HEK293 (cell line): Measurements from ENCODE around the gene PKNOX2.

ENCODE experiments used
- CTCF ChIA-PET: fragments of 350-600 bp; formaldehyde crosslinking; extraction: SDS; loops from one replicate; lab custom pipeline; 2021; ENCODE audit warnings: antibody characterized with exemption; lab: Yijun Ruan, JAX
- POLR2A ChIA-PET: fragments of 300-600 bp; formaldehyde crosslinking; extraction: SDS; loops from one replicate; lab custom pipeline; 2020; ENCODE audit warnings: antibody characterized with exemption, inconsistent platforms; lab: Yijun Ruan, JAX
- H3K27ac ChIP-seq: fragments of 200-500 bp; sonication (Bioruptor generic); 2 replicates; pipeline ENCODE4 v1.5.1; 2014; ENCODE audit warnings: low read depth, low read length, control low read depth, inconsistent platforms; ENCODE audit errors: extremely low read depth
- H3K36me3 ChIP-seq, 2 experiments: fragments of 200-500 bp in 1 of 2; sonication (Bioruptor generic) in 1 of 2; 1 replicate in 1 of 2; 2 replicates in 1 of 2; pipeline ENCODE4 v1.5.1; 2014 to 2017; ENCODE audit warnings: inconsistent platforms in 2 of 2, low read length in 2 of 2; ENCODE audit not compliant: control insufficient read depth in 2 of 2, insufficient read depth in 1 of 2
- H3K4me1 ChIP-seq: fragments of 200-500 bp; sonication (Bioruptor generic); 2 replicates; pipeline ENCODE4 v1.5.1; 2014; ENCODE audit warnings: mild to moderate bottlenecking, low read length, inconsistent platforms; ENCODE audit not compliant: control insufficient read depth, insufficient read depth
- H3K4me3 ChIP-seq: 2 replicates; pipeline ENCODE4 v1.5.1; 2011; ENCODE audit warnings: low read depth, mild to moderate bottlenecking, control low read depth, low read length, moderate library complexity
- H3K9me3 ChIP-seq: fragments of 200-500 bp; sonication (Bioruptor generic); 2 replicates; pipeline ENCODE4 v1.5.1; 2014; ENCODE audit warnings: low read depth, low read length, inconsistent platforms; ENCODE audit not compliant: control insufficient read depth, insufficient read depth
- ATF2 ChIP-seq: fragments of 450-650 bp; formaldehyde crosslinking; IDR thresholded peaks from 2 replicates; pipeline ENCODE4 v1.5.1; 2016; ENCODE audit warnings: missing biosample characterization, missing genetic modification characterization, low read depth
- FEZF1 ChIP-seq: fragments of 450-650 bp; formaldehyde crosslinking; IDR thresholded peaks from 2 replicates; pipeline ENCODE4 v1.5.1; 2016; ENCODE audit warnings: missing biosample characterization, missing genetic modification characterization
- GFI1B ChIP-seq: fragments of 450-650 bp; formaldehyde crosslinking; IDR thresholded peaks from 2 replicates; pipeline ENCODE4 v1.5.1; 2016; ENCODE audit warnings: missing biosample characterization, missing genetic modification characterization
- PRDM1 ChIP-seq: fragments of 450-650 bp; formaldehyde crosslinking; IDR thresholded peaks from 2 replicates; pipeline ENCODE4; 2016; ENCODE audit warnings: missing biosample characterization, missing genetic modification characterization
- SCRT2 ChIP-seq: fragments of 450-650 bp; formaldehyde crosslinking; IDR thresholded peaks from 2 replicates; pipeline ENCODE4 v1.5.1; 2016; ENCODE audit warnings: missing biosample characterization, missing genetic modification characterization
- ZBTB17 ChIP-seq: fragments of 450-650 bp; formaldehyde crosslinking; IDR thresholded peaks from 2 replicates; pipeline ENCODE4 v1.5.1; 2016; ENCODE audit warnings: missing biosample characterization, missing genetic modification characterization
- ZBTB8A ChIP-seq: fragments of 450-650 bp; formaldehyde crosslinking; IDR thresholded peaks from 2 replicates; pipeline ENCODE4 v1.5.1; 2016; ENCODE audit warnings: missing biosample characterization, missing genetic modification characterization
- ZNF138 ChIP-seq: fragments of 450-650 bp; formaldehyde crosslinking; IDR thresholded peaks from 2 replicates; pipeline ENCODE4 v1.5.1; 2016; ENCODE audit warnings: missing biosample characterization, missing genetic modification characterization, borderline replicate concordance
- ZNF146 ChIP-seq: fragments of 450-650 bp; formaldehyde crosslinking; IDR thresholded peaks from 2 replicates; pipeline ENCODE4 v1.5.1; 2016; ENCODE audit warnings: missing biosample characterization, missing genetic modification characterization
- ZNF174 ChIP-seq: fragments of 450-650 bp; formaldehyde crosslinking; IDR thresholded peaks from 2 replicates; pipeline ENCODE4 v1.5.0; 2017; ENCODE audit warnings: missing biosample characterization, mild to moderate bottlenecking, missing genetic modification characterization
- ZNF391 ChIP-seq: fragments of 450-650 bp; formaldehyde crosslinking; IDR thresholded peaks from 2 replicates; pipeline ENCODE4 v1.5.1; 2016; ENCODE audit warnings: low read depth, missing biosample characterization, missing genetic modification characterization, borderline replicate concordance
- ZNF777 ChIP-seq: fragments of 450-650 bp; formaldehyde crosslinking; IDR thresholded peaks from 2 replicates; pipeline ENCODE4 v1.5.1; 2017; ENCODE audit warnings: missing biosample characterization, missing genetic modification characterization, borderline replicate concordance
- ZNF791 ChIP-seq: fragments of 450-650 bp; formaldehyde crosslinking; IDR thresholded peaks from 2 replicates; pipeline ENCODE4 v1.5.1; 2016; ENCODE audit warnings: missing biosample characterization, missing genetic modification characterization
- ZSCAN30 ChIP-seq: fragments of 450-650 bp; IDR thresholded peaks from 2 replicates; pipeline ENCODE4 v1.5.1; 2018; ENCODE audit warnings: missing biosample characterization, mild to moderate bottlenecking, missing genetic modification characterization, moderate library complexity
- ZSCAN4 ChIP-seq: fragments of 450-650 bp; formaldehyde crosslinking; IDR thresholded peaks from 2 replicates; pipeline ENCODE4 v1.5.1; 2017; ENCODE audit warnings: missing biosample characterization, missing genetic modification characterization
- TF ChIP-seq, protein P1 (sequence below): fragments of 450-650 bp; formaldehyde crosslinking; IDR thresholded peaks from 2 replicates; pipeline ENCODE4 v1.5.1; 2017; ENCODE audit warnings: missing biosample characterization, missing genetic modification characterization

The PKNOX2 gene

DNA sequence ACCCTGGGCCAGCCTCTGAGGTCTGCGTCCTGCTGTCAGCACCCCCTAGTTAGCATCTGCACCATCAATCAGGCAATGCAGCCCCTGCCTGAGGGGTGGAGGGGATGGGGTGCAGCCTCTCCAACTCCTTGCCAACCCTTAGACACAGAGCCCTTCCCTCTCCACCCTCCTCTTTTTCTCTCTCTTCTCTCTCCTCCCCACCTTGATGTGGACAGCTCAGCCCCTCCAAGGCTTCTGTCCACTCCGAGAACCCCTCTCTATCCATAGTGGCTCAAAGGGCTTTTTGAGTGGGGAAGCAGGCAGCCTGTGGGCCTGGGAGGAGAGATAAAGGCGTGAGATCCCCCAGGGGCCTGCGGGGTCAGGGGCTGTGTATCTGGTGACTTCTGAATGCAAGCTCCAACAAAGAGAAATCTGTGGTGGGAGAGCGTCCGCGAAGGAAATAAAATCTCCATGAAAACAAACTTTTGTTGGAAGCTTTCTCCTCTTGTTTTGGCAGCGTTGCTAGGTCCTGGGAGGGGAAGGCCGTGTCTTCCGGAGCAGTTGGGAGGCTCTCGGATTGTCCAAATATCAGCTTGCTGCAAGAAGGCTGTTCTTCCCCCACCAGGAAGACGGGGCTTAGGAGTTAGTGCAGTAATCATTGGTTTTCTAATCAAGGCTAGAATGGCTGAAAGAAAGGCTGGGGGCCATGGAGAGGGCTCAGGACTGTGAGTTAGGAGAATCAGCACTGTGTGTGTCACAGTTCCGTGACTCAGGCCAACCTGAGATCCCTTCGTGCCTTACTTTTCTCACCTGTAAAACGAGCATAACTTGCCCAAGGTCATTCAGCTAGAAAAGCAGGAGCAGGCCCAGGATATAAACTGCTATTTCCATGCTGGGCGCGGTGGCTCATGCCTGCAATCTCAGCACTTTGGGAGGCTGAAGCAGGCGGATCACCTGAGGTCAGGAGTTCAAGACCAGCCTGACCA lies 50.3 kb downstream of the PKNOX2 start:
- POLR2A ChIA-PET: no interaction called here
- Histone ChIP-seq H3K4me1 (no peaks in the 10 kb centered on the region), H3K4me3 (no peak overlapping the region), H3K9me3 (no peaks in the 10 kb centered on the region), H3K36me3 (no peaks in the 10 kb centered on the region), H3K27ac (no peak overlapping the region)
- CTCF ChIA-PET: interaction anchor here (1.0 kb wide), 1 partner anchor 216 kb away, joined by 3 read pairs; no protein-coding TSS in a partner anchor
- TF ChIP-seq ZNF174 (tag by site-specific recombination) (no peak), ZNF391 (no peak), ZNF777 (no peak), ZSCAN4 (tag by site-specific recombination) (no peak)

DNA sequence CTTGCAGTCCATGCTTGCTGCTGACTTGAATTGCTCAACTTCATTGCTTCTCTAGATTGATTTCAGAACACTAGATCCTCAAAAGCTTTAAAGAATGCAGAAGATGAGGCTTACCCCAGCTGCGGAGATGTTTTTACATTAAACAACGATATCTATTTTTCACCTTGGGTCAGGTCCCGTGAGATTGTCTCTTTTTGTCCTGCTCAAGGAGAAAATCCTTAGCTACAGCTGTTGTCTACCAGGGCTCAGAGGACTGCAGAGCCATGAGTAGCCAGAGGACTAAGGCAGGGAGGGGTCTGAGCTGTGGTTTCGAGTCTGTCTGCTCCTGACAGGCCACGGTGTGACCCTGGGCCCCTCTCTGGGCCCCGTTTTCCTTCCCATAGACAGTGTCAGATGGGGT lies 51.4 kb downstream of the PKNOX2 start:
- no peak for TF ChIP-seq ZSCAN4 (tag by site-specific recombination)
- TF ChIP-seq ZNF138 (tag by site-specific recombination): no peak
- no peak for TF ChIP-seq ATF2 (tag by site-specific recombination)
- no peak for TF ChIP-seq PRDM1 (tag by site-specific recombination)
- TF ChIP-seq ZNF146 (tag by site-specific recombination): no peak
- no peak for TF ChIP-seq ZNF791 (tag by site-specific recombination)
- no peak for TF ChIP-seq ZSCAN30 (tag by site-specific recombination)
- no peak for TF ChIP-seq ZBTB8A (tag by site-specific recombination)
- TF ChIP-seq GFI1B: no peak
- TF ChIP-seq FEZF1 (tag by site-specific recombination): no peak
- TF ChIP-seq ZBTB17 (tag by site-specific recombination): no peak
- TF ChIP-seq, protein P1, sequence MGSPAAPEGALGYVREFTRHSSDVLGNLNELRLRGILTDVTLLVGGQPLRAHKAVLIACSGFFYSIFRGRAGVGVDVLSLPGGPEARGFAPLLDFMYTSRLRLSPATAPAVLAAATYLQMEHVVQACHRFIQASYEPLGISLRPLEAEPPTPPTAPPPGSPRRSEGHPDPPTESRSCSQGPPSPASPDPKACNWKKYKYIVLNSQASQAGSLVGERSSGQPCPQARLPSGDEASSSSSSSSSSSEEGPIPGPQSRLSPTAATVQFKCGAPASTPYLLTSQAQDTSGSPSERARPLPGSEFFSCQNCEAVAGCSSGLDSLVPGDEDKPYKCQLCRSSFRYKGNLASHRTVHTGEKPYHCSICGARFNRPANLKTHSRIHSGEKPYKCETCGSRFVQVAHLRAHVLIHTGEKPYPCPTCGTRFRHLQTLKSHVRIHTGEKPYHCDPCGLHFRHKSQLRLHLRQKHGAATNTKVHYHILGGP (tag by site-specific recombination): no peak
- no peak for TF ChIP-seq SCRT2 (tag by site-specific recombination)
- no peaks in the 10 kb centered on the region for H3K4me1 ChIP-seq
- no peak overlapping the region for H3K4me3 ChIP-seq
- H3K9me3 ChIP-seq: no peaks in the 10 kb centered on the region
- H3K36me3 ChIP-seq: no peaks in the 10 kb centered on the region
- CTCF ChIA-PET: interaction anchor here (0.5 kb wide), 1 partner anchor 189 kb away, joined by 3 read pairs; no protein-coding TSS in a partner anchor
- POLR2A ChIA-PET: no interaction called here
- H3K27ac ChIP-seq: no peak overlapping the region
